Glomerular visceral epithelial cell (primary cell): ENCODE results near the gene CDKN1A.
"Not testable (repeated sequence)": the region's sequence is repeated elsewhere in the genome, so short reads cannot be mapped to it uniquely, and the experiment has no call there.

Experiments used
- DNase-seq: peaks from one replicate; pipeline ENCODE4 v3.0.0-alpha.2; 2016; ENCODE audit errors: extremely low spot score

The CDKN1A gene

GRCh38 chr6:36678488-36679042 lies at the start of gene CDKN1A:
CDKN1A (plus strand) TSS chr6:36678714; CDS start chr6:36684102, 5,388 bp downstream.
- DNase-seq: peak; percentile 97

GRCh38 chr6:36629784-36630183 lies 48.7 kb upstream of the CDKN1A start:
- DNase-seq: no peak

GRCh38 chr6:36631326-36632011 lies 47.0 kb upstream of the CDKN1A start:
- no peak for DNase-seq

- no peak for DNase-seq
These were observed 45.1 kb upstream of the CDKN1A start for GRCh38 chr6:36633370-36633769.

GRCh38 chr6:36633915-36634314 lies 44.6 kb upstream of the CDKN1A start:
- peak; percentile 77 for DNase-seq

GRCh38 chr6:36634317-36635108 lies 44.0 kb upstream of the CDKN1A start:
- no peak for DNase-seq

GRCh38 chr6:36636283-36636682 lies 42.2 kb upstream of the CDKN1A start:
- no peak for DNase-seq

- DNase-seq: no peak
These were observed 41.7 kb upstream of the CDKN1A start for GRCh38 chr6:36636687-36637418.

- DNase-seq: no peak
These were observed 39.9 kb upstream of the CDKN1A start for GRCh38 chr6:36638579-36638978.

GRCh38 chr6:36639171-36639808 lies 39.2 kb upstream of the CDKN1A start:
- no peak for DNase-seq

- no peak for DNase-seq
These were observed 37.0 kb upstream of the CDKN1A start for GRCh38 chr6:36641543-36641942.

GRCh38 chr6:36642913-36643817 lies 35.3 kb upstream of the CDKN1A start:
- DNase-seq: peak; percentile 87

GRCh38 chr6:36643977-36644376 lies 34.5 kb upstream of the CDKN1A start:
- DNase-seq: no peak

- DNase-seq: no peak
These were observed 29.4 kb upstream of the CDKN1A start for GRCh38 chr6:36649086-36649485.

GRCh38 chr6:36649701-36650484 lies 28.6 kb upstream of the CDKN1A start:
- DNase-seq: peak; percentile 33

- DNase-seq: no peak
These were observed 27.6 kb upstream of the CDKN1A start for GRCh38 chr6:36650848-36651478.

- no peak for DNase-seq
These were observed 26.7 kb upstream of the CDKN1A start for GRCh38 chr6:36651659-36652379.

- DNase-seq: not testable (repeated sequence)
These were observed 24.0 kb upstream of the CDKN1A start for GRCh38 chr6:36654469-36654868.
